Cardiac fibroblast (primary cell): ENCODE data around the gene ENGASE.

Experiments
- DNase-seq, 2 donors: peaks; one replicate each; pipeline versions ENCODE4 v3.0.0 to v3.0.0-alpha.2; 2010; ENCODE audit warnings: low read depth in 2 of 2
- H3K4me3 ChIP-seq, 2 donors: replicated peaks in 1 of 2; 1 replicate in 1 of 2; 2 replicates in 1 of 2; pipeline ENCODE4 v1.5.1; 2011; ENCODE audit warnings: low read depth in 2 of 2, low read length in 2 of 2, mild to moderate bottlenecking in 2 of 2, moderate library complexity in 1 of 2
- CTCF ChIP-seq: IDR thresholded peaks from one replicate; pipeline ENCODE4 v1.5.1; 2011; ENCODE audit warnings: low read depth, mild to moderate bottlenecking, low read length, inconsistent platforms

ENGASE gene

GRCh38 chr17:79089720-79090442 lies 15.3 kb downstream of the ENGASE start:
- no peak for DNase-seq
- H3K4me3 ChIP-seq, result no peak overlapping the region
- no peak for TF ChIP-seq CTCF

GRCh38 chr17:79090443-79091225 lies 16.0 kb downstream of the ENGASE start:
- DNase-seq, result peak; percentile 13 to 24
- H3K4me3 ChIP-seq, result no peak overlapping the region
- TF ChIP-seq CTCF, result peak; percentile 34

GRCh38 chr17:79091226-79091670 lies 16.6 kb downstream of the ENGASE start:
- H3K4me3 ChIP-seq, result no peak overlapping the region
- TF ChIP-seq CTCF, result no peak
- DNase-seq, result no peak

- no peak for DNase-seq
- H3K4me3 ChIP-seq, result no peak overlapping the region
- no peak for TF ChIP-seq CTCF
Measured at GRCh38 chr17:79092567-79092966, 17.9 kb downstream of the ENGASE start.

GRCh38 chr17:79093270-79093669 lies 18.6 kb downstream of the ENGASE start:
- DNase-seq, result no peak
- no peak for TF ChIP-seq CTCF
- H3K4me3 ChIP-seq, result no peak overlapping the region

GRCh38 chr17:79094261-79094660 lies 19.6 kb downstream of the ENGASE start:
- no peak for DNase-seq
- no peak overlapping the region for H3K4me3 ChIP-seq
- no peak for TF ChIP-seq CTCF
